ENCODE data around the gene ALG12.
A peak's percentile ranks its signal among the peaks of the same experiment; 100 is the strongest.
"Not testable (repeated sequence)": the region's sequence is repeated elsewhere in the genome, so short reads cannot be mapped to it uniquely, and the experiment has no call there.

Gene ALG12

DNA sequence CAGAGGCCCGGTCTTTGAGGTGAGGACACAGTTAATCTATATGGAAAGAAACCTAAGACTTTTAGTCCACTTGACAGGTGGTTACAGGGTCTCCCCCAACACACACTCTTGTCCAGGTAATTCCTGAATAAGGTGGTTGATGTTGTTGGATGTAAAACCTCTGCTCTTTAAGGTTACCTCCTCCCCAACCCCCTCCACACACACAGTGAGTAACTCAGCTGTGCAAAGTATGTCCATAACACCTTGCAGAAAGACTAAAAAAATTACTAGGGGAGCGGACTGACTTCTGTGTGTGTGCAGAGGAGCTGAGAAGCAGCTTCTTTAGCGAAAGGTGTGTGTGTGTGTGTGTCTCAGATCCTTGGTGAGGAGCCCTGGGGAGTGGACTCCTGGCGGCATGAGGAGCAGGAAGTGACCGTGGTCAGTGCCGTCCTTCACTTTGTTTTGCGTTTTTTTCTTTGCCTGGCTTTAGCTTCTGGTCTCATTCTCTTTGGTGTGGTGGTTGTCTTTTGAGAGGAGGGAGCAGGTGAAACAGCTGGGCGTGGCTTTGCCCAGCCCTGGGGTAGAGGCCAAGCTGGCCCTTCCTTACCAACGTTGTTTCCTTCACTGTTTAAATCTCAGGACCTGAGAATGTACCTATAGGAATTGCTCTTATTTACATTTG, 62.9 kb downstream of the ALG12 start:
- FAIRE-seq, result peak; percentile 62
- TF ChIP-seq SPI1 (IDR thresholded peaks at IDR 0.05; ENCODE audit: low read depth, low read length) (no peak), POLR2AphosphoS5 (IDR thresholded peaks at IDR 0.05; ENCODE audit: low read depth, low read length) (no peak), POU2F2 (IDR thresholded peaks at IDR 0.05; ENCODE audit: low read depth, low read length) (no peak), TAF1 (IDR thresholded peaks at IDR 0.05; ENCODE audit: low read depth, low read length) (no peak), POLR2A (IDR thresholded peaks at IDR 0.05; ENCODE audit: low read depth, low read length) (no peak), PAX5 (IDR thresholded peaks at IDR 0.05; ENCODE audit: insufficient read depth, low read length, severe bottlenecking) (no peak)
- no peak for DNase-seq (ENCODE audit: insufficient read length, low spot score)

- no peak for TF ChIP-seq TAF1 (IDR thresholded peaks at IDR 0.05; ENCODE audit: low read depth, low read length)
- TF ChIP-seq POLR2A (IDR thresholded peaks at IDR 0.05; ENCODE audit: low read depth, low read length), result no peak
- TF ChIP-seq SPI1 (IDR thresholded peaks at IDR 0.05; ENCODE audit: low read depth, low read length), result no peak
- no peak for TF ChIP-seq PAX5 (IDR thresholded peaks at IDR 0.05; ENCODE audit: insufficient read depth, low read length, severe bottlenecking)
- no peak for TF ChIP-seq POU2F2 (IDR thresholded peaks at IDR 0.05; ENCODE audit: low read depth, low read length)
- TF ChIP-seq POLR2AphosphoS5 (IDR thresholded peaks at IDR 0.05; ENCODE audit: low read depth, low read length), result no peak
- no peak for DNase-seq (ENCODE audit: insufficient read length, low spot score)
- FAIRE-seq, result peak; percentile 84
Measured at GRCh38 chr22:49853981-49854831, 64.0 kb downstream of the ALG12 start.

- TF ChIP-seq POLR2A (IDR thresholded peaks at IDR 0.05; ENCODE audit: low read depth, low read length) (no peak), SPI1 (IDR thresholded peaks at IDR 0.05; ENCODE audit: low read depth, low read length) (no peak), POLR2AphosphoS5 (IDR thresholded peaks at IDR 0.05; ENCODE audit: low read depth, low read length) (peak; percentile 57; the same call in 1 of the 2 replicates), POU2F2 (IDR thresholded peaks at IDR 0.05; ENCODE audit: low read depth, low read length) (no peak), TAF1 (IDR thresholded peaks at IDR 0.05; ENCODE audit: low read depth, low read length) (peak; percentile 51)
- DNase-seq (ENCODE audit: insufficient read length, low spot score), result peak; percentile 95
- FAIRE-seq, result peak; percentile 99
Measured at GRCh38 chr22:49852898-49853894, 65.0 kb downstream of the ALG12 start, which contains the start of gene ZBED4. TSS of gene ZBED4 (plus strand) at chr22:49853844. CDS start at chr22:49883663, 29,819 bp downstream.

DNA sequence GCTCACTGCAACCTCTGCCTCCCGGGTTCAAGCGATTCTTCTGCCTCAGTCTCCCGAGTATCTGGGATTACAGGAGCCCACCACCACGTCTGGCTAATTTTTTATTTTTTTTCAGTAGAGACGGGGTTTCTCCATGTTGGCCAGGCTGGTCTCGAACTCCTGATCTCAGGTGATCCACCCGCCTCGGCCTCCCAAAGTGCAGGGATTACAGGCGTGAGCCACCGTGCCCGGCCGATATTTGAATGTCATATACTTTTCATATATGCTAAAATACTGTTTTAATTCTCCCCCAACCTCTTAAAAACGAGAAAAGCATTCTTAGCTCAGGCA, 65.7 kb downstream of the ALG12 start:
- not testable (repeated sequence) for DNase-seq (ENCODE audit: insufficient read length, low spot score); FAIRE-seq

- TF ChIP-seq POLR2A (IDR thresholded peaks at IDR 0.05; ENCODE audit: low read depth, low read length) (no peak), TAF1 (IDR thresholded peaks at IDR 0.05; ENCODE audit: low read depth, low read length) (no peak)
- FAIRE-seq, result no peak
Measured at GRCh38 chr22:49850959-49851802, 67.1 kb downstream of the ALG12 start.

More at GRCh38 chr22:49850959-49851802, 67.1 kb downstream of the ALG12 start:
- DNase-seq (ENCODE audit: insufficient read length, low spot score), result no peak
